Measurements from ENCODE around the gene ZSCAN5A.
"Not testable (repeated sequence)": the region's sequence is repeated elsewhere in the genome, so short reads cannot be mapped to it uniquely, and the experiment has no call there.

Gene ZSCAN5A

GRCh38 chr19:56314381-56315076 is at the start of gene ZSCAN5A:
Gene ZSCAN5A (minus strand): TSS chr19:56314839. CDS start chr19:56225046, 89,793 bp downstream.
- peak; percentile 98 for DNase-seq (ENCODE audit: low spot score)

GRCh38 chr19:56360841-56361240 is 46.2 kb upstream of the ZSCAN5A start:
- no peak for DNase-seq (ENCODE audit: low spot score)

- DNase-seq (ENCODE audit: low spot score), result no peak
Observed at GRCh38 chr19:56356944-56357343, 42.3 kb upstream of the ZSCAN5A start.

- DNase-seq (ENCODE audit: low spot score), result no peak
Observed at GRCh38 chr19:56355517-56355916, 40.9 kb upstream of the ZSCAN5A start.

- DNase-seq (ENCODE audit: low spot score), result no peak
Observed at GRCh38 chr19:56351208-56351607, 36.6 kb upstream of the ZSCAN5A start.

- DNase-seq (ENCODE audit: low spot score), result no peak
Observed at GRCh38 chr19:56350416-56351045, 35.9 kb upstream of the ZSCAN5A start.

GRCh38 chr19:56348289-56348877 is 33.7 kb upstream of the ZSCAN5A start:
- no peak for DNase-seq (ENCODE audit: low spot score)

- no peak for DNase-seq (ENCODE audit: low spot score)
Observed at GRCh38 chr19:56347163-56347778, 32.6 kb upstream of the ZSCAN5A start.

GRCh38 chr19:56341948-56342347 is 27.3 kb upstream of the ZSCAN5A start:
- DNase-seq (ENCODE audit: low spot score), result no peak

GRCh38 chr19:56339031-56339430 is 24.4 kb upstream of the ZSCAN5A start:
- DNase-seq (ENCODE audit: low spot score), result not testable (repeated sequence)

- DNase-seq (ENCODE audit: low spot score), result not testable (repeated sequence)
Observed at GRCh38 chr19:56337077-56337476, 22.4 kb upstream of the ZSCAN5A start.

- not testable (repeated sequence) for DNase-seq (ENCODE audit: low spot score)
Observed at GRCh38 chr19:56335371-56335770, 20.7 kb upstream of the ZSCAN5A start.

- no peak for DNase-seq (ENCODE audit: low spot score)
Observed at GRCh38 chr19:56333506-56333905, 18.9 kb upstream of the ZSCAN5A start.

GRCh38 chr19:56332695-56333094 is 18.1 kb upstream of the ZSCAN5A start:
- DNase-seq (ENCODE audit: low spot score), result no peak

- no peak for DNase-seq (ENCODE audit: low spot score)
Observed at GRCh38 chr19:56324436-56324835, 9.8 kb upstream of the ZSCAN5A start.

- DNase-seq (ENCODE audit: low spot score), result no peak
Observed at GRCh38 chr19:56321989-56322440, 7.4 kb upstream of the ZSCAN5A start.

GRCh38 chr19:56321254-56321988 is 6.8 kb upstream of the ZSCAN5A start:
- DNase-seq (ENCODE audit: low spot score), result no peak

- DNase-seq (ENCODE audit: low spot score), result no peak
Observed at GRCh38 chr19:56319991-56320390, 5.4 kb upstream of the ZSCAN5A start.

- no peak for DNase-seq (ENCODE audit: low spot score)
Observed at GRCh38 chr19:56317749-56318148, 3.1 kb upstream of the ZSCAN5A start.

- no peak for DNase-seq (ENCODE audit: low spot score)
Observed at GRCh38 chr19:56316728-56317127, 2.1 kb upstream of the ZSCAN5A start.

- DNase-seq (ENCODE audit: low spot score), result peak; percentile 99
Observed at GRCh38 chr19:56315077-56315828, 614 bp upstream of the ZSCAN5A start.
